ENCODE measurements around the gene FLACC1. TPM values are rescaled to one million over a fixed set of nuclear protein-coding genes. Genes with fewer than 3 reads are reported as not detected.

FLACC1 gene
- total RNA-seq, 1 donor from 2014 or later, result 1.2 TPM

DNA sequence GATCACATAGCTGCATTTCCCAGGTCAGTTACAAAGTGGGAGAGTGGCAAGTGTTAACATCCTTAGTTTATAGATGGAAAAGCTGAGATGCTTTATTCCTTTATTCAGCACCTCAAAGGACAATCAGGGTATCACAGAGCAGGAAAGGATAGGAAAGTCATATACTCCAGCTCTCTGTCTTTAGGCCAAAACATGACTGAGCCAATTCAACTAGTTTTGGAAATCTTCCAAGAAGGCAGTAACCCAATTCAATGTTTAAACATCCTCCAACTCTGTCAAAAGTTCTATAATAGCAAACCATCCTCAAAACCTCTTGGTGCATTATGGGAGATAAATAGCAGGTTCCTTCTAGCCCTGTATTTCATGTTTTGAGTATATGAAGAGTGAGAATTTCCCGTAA lies 71.6 kb downstream of the FLACC1 start:
- H3K9me3 Mint-ChIP-seq, result peaks cover 33% of the 10 kb centered on the region
- H3K27ac Mint-ChIP-seq, result no peak overlapping the region
- H3K4me1 Mint-ChIP-seq, result no peaks in the 10 kb centered on the region
- H3K27me3 Mint-ChIP-seq (ENCODE audit: low read depth), result no peaks in the 10 kb centered on the region
- no peak for DNase-seq (ENCODE audit: low spot score in 2 of 2, unreplicated experiment in 2 of 2)
- H3K36me3 Mint-ChIP-seq, result peaks cover 53% of the 10 kb centered on the region
- no peak overlapping the region for H3K4me3 Mint-ChIP-seq
- TF ChIP-seq, protein P1, sequence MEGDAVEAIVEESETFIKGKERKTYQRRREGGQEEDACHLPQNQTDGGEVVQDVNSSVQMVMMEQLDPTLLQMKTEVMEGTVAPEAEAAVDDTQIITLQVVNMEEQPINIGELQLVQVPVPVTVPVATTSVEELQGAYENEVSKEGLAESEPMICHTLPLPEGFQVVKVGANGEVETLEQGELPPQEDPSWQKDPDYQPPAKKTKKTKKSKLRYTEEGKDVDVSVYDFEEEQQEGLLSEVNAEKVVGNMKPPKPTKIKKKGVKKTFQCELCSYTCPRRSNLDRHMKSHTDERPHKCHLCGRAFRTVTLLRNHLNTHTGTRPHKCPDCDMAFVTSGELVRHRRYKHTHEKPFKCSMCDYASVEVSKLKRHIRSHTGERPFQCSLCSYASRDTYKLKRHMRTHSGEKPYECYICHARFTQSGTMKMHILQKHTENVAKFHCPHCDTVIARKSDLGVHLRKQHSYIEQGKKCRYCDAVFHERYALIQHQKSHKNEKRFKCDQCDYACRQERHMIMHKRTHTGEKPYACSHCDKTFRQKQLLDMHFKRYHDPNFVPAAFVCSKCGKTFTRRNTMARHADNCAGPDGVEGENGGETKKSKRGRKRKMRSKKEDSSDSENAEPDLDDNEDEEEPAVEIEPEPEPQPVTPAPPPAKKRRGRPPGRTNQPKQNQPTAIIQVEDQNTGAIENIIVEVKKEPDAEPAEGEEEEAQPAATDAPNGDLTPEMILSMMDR (IDR thresholded peaks at IDR 0.05; ENCODE audit: unreplicated experiment), result no peak

DNA sequence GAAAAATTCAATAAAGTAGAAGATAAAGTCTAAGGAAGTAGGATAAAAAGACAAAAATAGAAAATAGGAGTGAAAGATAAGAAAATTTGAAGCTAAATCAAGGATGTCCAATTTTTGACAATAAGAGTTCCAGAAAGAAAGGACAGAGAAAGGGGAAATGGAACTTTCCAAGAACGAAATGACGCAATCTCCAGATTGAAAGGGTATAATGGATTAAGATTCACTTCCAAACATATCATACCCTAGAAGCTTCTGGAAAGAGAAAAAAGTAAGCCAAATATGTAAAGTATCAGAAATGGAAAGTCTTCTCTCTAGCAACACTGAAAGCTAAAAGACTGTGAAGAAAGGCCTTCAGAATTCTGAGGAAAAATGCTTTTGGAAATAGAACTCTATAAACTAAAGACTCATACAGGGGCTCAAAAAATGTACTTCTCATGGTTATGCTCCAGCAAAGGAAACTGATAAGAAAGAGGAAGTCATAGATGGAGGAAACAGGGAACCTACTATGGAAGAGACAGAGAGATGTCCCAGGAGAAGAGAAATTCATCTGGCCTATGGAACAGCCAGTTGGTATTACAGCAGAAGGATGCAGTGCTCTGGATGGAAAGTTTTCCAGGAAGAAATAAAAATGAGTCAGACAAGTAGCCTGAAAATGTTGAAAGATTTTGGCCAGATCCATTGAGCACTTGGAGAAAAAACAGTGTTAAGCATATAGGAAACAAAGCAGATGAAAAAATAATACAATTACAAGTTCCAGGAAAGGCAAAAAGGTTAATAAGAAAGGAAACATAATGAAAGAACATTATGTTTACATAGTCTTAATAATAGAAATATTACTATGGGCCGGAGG lies 76.7 kb downstream of the FLACC1 start:
- H3K27me3 Mint-ChIP-seq (ENCODE audit: low read depth), result no peaks in the 10 kb centered on the region
- no peaks in the 10 kb centered on the region for H3K9me3 Mint-ChIP-seq
- peaks cover 30% of the 10 kb centered on the region for H3K36me3 Mint-ChIP-seq
- H3K4me3 Mint-ChIP-seq, result no peak overlapping the region
- no peaks in the 10 kb centered on the region for H3K4me1 Mint-ChIP-seq
- H3K27ac Mint-ChIP-seq, result no peak overlapping the region
- TF ChIP-seq, protein P1 (IDR thresholded peaks at IDR 0.05; ENCODE audit: unreplicated experiment), result no peak
- no peak for DNase-seq (ENCODE audit: low spot score in 2 of 2, unreplicated experiment in 2 of 2)

DNA sequence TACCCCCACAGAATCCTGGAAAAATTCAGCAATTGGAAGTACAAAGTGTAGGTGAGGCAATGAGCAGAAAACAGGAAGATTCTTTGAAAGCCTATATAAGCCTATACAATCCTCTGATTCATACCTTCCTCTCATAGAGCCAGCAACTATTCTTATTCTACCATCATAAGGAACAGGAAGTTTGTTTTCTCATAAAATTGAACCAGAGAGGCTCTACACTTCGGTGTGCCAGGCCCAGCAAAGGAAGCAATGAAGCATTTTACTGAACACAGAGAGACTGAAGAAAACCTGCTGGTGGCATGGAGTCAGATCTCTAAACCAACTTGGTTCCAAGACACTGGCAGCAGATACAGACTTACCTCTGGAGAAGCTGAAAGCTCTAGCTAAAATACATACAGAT lies 78.1 kb downstream of the FLACC1 start:
- no peak for DNase-seq (ENCODE audit: low spot score in 2 of 2, unreplicated experiment in 2 of 2)
- no peak overlapping the region for H3K27ac Mint-ChIP-seq
- peaks cover 30% of the 10 kb centered on the region for H3K36me3 Mint-ChIP-seq
- H3K4me3 Mint-ChIP-seq, result no peak overlapping the region
- H3K9me3 Mint-ChIP-seq, result no peaks in the 10 kb centered on the region
- TF ChIP-seq, protein P1 (IDR thresholded peaks at IDR 0.05; ENCODE audit: unreplicated experiment), result no peak
- H3K27me3 Mint-ChIP-seq (ENCODE audit: low read depth), result no peaks in the 10 kb centered on the region
- H3K4me1 Mint-ChIP-seq, result no peaks in the 10 kb centered on the region

DNA sequence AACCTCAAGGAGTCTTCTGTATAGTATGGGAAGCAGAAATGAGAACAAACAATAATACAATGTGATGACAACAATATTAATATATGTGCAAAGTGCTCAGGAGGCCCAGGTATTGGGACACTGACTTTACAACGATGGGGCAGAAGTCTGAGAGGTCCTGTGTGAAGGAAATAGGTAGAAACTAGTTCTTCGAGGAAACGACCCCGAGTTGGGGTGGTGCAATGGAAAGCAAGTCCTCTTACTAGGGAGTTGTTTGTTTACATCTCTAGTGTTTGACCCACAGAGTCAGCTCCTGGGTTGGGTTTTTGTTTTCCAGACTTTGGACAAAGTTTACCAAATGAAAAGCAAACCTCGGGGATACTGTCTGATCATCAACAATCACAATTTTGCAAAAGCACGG lies 80.6 kb downstream of the FLACC1 start:
- Mint-ChIP-seq H3K4me1 (no peaks in the 10 kb centered on the region), H3K4me3 (no peak overlapping the region), H3K36me3 (peaks cover 32% of the 10 kb centered on the region), H3K27me3 (ENCODE audit: low read depth) (no peaks in the 10 kb centered on the region), H3K27ac (no peak overlapping the region), H3K9me3 (no peaks in the 10 kb centered on the region)
- DNase-seq (ENCODE audit: low spot score in 2 of 2, unreplicated experiment in 2 of 2), result no peak
- TF ChIP-seq, protein P1 (IDR thresholded peaks at IDR 0.05; ENCODE audit: unreplicated experiment), result no peak

DNA sequence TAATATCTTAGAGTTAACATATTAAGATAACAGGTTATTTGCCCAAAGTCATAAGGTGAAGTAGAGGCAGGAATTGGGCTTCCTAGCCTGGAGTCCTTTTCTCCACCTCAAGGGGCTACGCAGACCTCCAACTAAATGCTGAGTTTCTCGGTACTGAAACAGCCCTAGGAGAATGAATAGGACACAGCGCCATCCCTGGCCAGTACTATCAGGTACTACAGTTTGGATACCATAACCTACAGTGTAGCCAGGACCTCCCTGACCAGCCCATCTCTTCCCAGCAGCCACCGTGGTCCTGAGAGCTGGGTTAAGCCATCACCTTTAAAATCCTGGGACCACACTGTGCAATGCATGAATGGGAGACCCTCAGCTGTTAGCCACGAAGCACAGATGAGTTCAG lies 81.2 kb downstream of the FLACC1 start:
- H3K27ac Mint-ChIP-seq, result no peak overlapping the region
- DNase-seq (ENCODE audit: low spot score in 2 of 2, unreplicated experiment in 2 of 2), result no peak
- TF ChIP-seq, protein P1 (IDR thresholded peaks at IDR 0.05; ENCODE audit: unreplicated experiment), result no peak
- peaks cover 32% of the 10 kb centered on the region for H3K36me3 Mint-ChIP-seq
- no peak overlapping the region for H3K4me3 Mint-ChIP-seq
- H3K9me3 Mint-ChIP-seq, result no peaks in the 10 kb centered on the region
- no peaks in the 10 kb centered on the region for H3K4me1 Mint-ChIP-seq
- no peaks in the 10 kb centered on the region for H3K27me3 Mint-ChIP-seq (ENCODE audit: low read depth)
